Measurements from ENCODE around the gene MED10. TPM values are rescaled to one million over a fixed set of nuclear protein-coding genes. Genes with fewer than 3 reads are reported as not detected.

Gene MED10
- polyA plus RNA-seq, 1 experiment, result 36.6 TPM

DNA sequence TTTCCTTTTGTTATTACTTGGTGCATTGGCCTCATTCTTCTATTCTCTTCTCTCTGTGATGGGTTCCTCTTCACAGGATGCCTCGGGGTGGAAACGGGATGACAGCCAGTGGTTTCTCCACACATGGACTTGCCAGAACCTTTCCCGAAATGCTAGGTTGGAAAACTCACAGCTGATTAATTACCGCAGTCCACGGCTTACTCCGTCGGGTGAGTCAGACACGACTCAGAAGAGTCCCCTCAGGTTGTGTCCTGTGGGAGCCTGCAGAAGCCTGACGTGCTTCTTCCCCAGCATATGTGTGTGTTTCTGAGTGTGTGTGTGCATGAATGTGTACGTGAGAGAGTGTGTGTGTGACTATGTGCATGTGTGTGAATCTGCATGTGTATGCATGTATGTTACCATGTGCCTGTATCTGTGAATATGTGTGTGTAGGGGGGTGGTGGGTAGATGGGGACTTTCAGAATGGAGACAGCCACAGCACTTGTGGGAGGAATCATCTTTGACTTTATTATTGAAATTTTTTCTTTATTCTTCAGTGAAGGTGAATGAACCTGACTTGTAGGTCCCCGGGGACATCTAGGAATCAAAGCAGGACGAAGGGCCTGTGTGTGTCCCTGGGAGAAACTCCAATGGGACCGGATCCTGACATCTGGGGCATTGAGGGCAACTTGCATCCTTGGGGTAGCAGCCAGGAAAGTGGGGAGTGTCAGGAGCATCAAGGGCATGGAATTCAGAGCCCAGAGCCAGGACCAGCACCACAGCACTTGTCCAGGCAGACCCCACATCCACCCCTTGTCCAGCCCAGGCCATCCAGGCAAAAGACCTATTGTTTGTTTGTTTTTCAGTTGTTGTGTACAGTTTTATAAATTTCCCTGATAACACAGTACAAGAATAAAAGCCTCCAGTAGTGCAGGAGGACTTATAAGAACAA is 21.9 kb upstream of the MED10 start:
- POLR2A ChIA-PET, result no interaction called here
- no peak for TF ChIP-seq CTCF (IDR thresholded peaks at IDR 0.05; ENCODE audit: insufficient read depth, low read depth, low read length)
- DNase-seq (ENCODE audit: low read depth), result peak; percentile 35
- no peaks in the 10 kb centered on the region for H3K36me3 ChIP-seq (ENCODE audit: control insufficient read depth, insufficient read depth, low read length)
- H3K27me3 ChIP-seq (ENCODE audit: control insufficient read depth, insufficient read depth, low read length), result no peaks in the 10 kb centered on the region
- CTCF ChIA-PET, result no interaction called here
- no peak overlapping the region for H3K4me3 ChIP-seq (ENCODE audit: low read depth, low read length)

DNA sequence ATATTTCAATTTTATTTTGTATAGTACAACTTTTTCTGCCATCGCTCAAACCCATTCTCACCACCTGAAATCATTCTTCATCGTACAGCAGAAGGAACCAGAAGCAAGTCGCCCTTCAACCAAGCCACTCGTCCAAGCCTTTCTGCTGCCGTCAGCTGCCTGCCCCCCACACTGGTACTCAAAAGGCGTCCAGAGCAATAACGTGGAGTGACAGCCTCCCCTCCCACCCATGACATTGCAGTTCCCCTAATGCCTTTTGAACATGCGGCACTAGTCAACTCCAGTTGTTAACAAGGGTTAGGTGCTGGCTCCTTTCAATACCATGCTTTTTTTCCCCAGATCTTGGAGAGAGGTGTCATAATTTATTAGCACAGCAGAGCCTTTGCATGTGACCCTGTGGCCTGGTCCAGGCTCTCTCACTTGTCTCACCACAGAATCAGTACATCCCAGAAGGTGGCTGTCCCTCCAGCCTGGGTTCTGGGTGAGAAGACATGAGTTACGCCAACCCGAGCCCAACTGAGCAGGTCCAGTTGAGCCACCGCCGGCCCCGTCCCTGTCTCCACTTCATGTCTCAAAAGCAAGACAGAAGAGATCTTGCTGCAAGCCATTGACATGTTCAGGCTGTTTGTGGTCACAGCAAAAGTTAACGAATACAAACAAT is 20.4 kb upstream of the MED10 start:
- no peak for TF ChIP-seq CTCF (IDR thresholded peaks at IDR 0.05; ENCODE audit: insufficient read depth, low read depth, low read length)
- DNase-seq (ENCODE audit: low read depth), result no peak
- Histone ChIP-seq H3K4me3 (ENCODE audit: low read depth, low read length) (no peak overlapping the region), H3K27me3 (ENCODE audit: control insufficient read depth, insufficient read depth, low read length) (no peaks in the 10 kb centered on the region), H3K36me3 (ENCODE audit: control insufficient read depth, insufficient read depth, low read length) (no peaks in the 10 kb centered on the region)
- POLR2A ChIA-PET, result no interaction called here
- CTCF ChIA-PET, result no interaction called here

GRCh38 chr5:6397536-6398269 is 19.4 kb upstream of the MED10 start:
- Histone ChIP-seq H3K4me3 (ENCODE audit: low read depth, low read length) (no peak overlapping the region), H3K27me3 (ENCODE audit: control insufficient read depth, insufficient read depth, low read length) (no peaks in the 10 kb centered on the region), H3K36me3 (ENCODE audit: control insufficient read depth, insufficient read depth, low read length) (no peaks in the 10 kb centered on the region)
- DNase-seq (ENCODE audit: low read depth), result no peak
- ChIA-PET POLR2A (no interaction called here), CTCF (no interaction called here)
- TF ChIP-seq CTCF (IDR thresholded peaks at IDR 0.05; ENCODE audit: insufficient read depth, low read depth, low read length), result no peak

DNA sequence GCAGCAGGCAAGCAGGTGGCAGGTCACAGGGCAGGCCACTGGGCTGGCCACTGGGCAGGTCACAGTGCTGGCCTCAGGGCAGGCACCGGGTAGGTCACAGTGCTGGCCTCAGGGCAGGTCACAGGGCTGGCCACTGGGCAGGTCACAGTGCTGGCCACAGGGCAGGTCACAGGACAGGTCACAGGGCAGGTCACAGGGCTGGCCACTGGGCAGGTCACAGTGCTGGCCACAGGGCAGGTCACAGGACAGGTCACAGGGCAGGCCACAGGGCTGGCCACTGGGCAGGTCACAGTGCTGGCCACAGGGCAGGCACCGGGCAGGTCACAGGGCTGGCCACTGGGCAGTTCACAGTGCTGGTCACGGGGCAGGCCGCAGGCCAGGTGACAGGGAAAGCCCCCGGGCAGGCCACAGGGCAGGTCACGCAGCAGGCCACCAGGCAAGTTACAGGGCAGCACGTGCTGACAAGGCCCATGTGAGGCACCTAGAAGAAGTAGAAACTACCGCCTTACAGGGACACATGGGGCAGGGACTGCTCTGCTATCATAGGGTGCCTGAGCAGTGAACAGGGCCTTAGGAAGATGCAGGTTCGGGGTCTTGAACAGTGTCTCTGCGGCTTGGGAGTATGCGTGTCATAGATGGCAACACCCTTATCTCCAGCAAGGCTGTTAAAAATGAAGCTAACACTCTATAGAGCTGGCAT is 18.6 kb upstream of the MED10 start:
- no peak for TF ChIP-seq CTCF (IDR thresholded peaks at IDR 0.05; ENCODE audit: insufficient read depth, low read depth, low read length)
- POLR2A ChIA-PET, result no interaction called here

More for the DNA sequence above, 18.6 kb upstream of the MED10 start:
- Histone ChIP-seq H3K36me3 (ENCODE audit: control insufficient read depth, insufficient read depth, low read length) (no peaks in the 10 kb centered on the region), H3K27me3 (ENCODE audit: control insufficient read depth, insufficient read depth, low read length) (no peaks in the 10 kb centered on the region), H3K4me3 (ENCODE audit: low read depth, low read length) (no peak overlapping the region)
- CTCF ChIA-PET, result no interaction called here
- no peak for DNase-seq (ENCODE audit: low read depth)
